ENCODE data around the gene MBTD1. TPM values are rescaled to one million over a fixed set of nuclear protein-coding genes. Genes with fewer than 3 reads are reported as not detected.

Gene MBTD1
- polyA plus RNA-seq, 2 of the 4 experiments (the other 2 are of a cell fraction) = 8.1 to 13.4 TPM

DNA sequence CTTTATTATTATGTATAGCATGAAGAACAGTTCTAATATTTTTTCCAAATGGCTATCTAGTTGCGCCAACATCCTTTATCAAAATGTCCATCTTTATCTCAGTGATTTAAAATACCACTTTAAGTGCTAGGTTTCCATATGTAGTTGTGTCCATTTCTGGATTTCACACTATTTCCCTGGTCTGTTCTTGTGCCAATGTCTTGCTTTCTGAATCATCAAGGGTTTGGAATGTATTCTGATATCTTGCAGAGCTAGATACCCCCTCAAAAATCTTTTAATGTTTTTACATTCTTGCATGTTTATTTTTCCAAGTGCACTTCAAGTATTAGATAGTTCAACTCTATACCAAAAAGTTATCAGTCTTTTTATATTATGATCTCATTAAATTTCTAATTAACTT is 14.3 kb downstream of the MBTD1 start (continued):
- TF ChIP-seq, protein P1, sequence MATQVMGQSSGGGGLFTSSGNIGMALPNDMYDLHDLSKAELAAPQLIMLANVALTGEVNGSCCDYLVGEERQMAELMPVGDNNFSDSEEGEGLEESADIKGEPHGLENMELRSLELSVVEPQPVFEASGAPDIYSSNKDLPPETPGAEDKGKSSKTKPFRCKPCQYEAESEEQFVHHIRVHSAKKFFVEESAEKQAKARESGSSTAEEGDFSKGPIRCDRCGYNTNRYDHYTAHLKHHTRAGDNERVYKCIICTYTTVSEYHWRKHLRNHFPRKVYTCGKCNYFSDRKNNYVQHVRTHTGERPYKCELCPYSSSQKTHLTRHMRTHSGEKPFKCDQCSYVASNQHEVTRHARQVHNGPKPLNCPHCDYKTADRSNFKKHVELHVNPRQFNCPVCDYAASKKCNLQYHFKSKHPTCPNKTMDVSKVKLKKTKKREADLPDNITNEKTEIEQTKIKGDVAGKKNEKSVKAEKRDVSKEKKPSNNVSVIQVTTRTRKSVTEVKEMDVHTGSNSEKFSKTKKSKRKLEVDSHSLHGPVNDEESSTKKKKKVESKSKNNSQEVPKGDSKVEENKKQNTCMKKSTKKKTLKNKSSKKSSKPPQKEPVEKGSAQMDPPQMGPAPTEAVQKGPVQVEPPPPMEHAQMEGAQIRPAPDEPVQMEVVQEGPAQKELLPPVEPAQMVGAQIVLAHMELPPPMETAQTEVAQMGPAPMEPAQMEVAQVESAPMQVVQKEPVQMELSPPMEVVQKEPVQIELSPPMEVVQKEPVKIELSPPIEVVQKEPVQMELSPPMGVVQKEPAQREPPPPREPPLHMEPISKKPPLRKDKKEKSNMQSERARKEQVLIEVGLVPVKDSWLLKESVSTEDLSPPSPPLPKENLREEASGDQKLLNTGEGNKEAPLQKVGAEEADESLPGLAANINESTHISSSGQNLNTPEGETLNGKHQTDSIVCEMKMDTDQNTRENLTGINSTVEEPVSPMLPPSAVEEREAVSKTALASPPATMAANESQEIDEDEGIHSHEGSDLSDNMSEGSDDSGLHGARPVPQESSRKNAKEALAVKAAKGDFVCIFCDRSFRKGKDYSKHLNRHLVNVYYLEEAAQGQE (IDR thresholded peaks at IDR 0.05) = no peak
- TF ChIP-seq KDM5A (IDR thresholded peaks at IDR 0.05) = no peak
- TF ChIP-seq CHD4 (IDR thresholded peaks at IDR 0.05; ENCODE audit: borderline replicate concordance) = no peak
- no peak for TF ChIP-seq JUN (IDR thresholded peaks at IDR 0.05)

DNA sequence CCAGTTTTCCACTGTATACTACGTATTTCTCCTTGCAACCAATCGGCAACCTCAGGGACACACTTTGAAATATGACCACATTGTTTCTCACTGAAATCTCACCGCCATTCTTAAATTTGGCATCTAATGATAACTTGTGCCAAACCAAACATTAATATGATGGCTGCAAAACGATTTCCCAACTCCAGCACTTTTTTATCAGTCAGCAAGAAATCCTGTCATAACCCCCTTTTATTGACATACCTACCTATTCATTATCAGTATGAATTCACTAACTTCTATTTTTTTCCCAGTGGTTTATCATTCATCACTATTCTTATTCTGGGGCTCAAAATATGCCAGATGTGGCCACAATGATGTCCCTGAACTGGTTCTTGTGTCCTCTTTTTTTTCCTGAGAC is 15.8 kb downstream of the MBTD1 start:
- FAIRE-seq = no peak
- WGBS (ENCODE audit: missing lambda C conversion rate) = 81% methylated on average over 4 of the region's 4 CpGs
- POLR2A ChIA-PET = no interaction called here

More for the DNA sequence above, 15.8 kb downstream of the MBTD1 start:
- Histone ChIP-seq H3K4me2 (no peak overlapping the region), H3K4me3 (no peak overlapping the region), H3K4me1 (peaks cover 6% of the 10 kb centered on the region; the same call in 1 of the 3 replicates), H3K9me3 (no peaks in the 10 kb centered on the region), H3K27ac (no peak overlapping the region)
- CTCF ChIA-PET = no interaction called here
- ATAC-seq = no peak
- no peak for DNase-seq (ENCODE audit: low read depth in 1 of 2, low spot score in 1 of 2)
- TF ChIP-seq, protein P2, sequence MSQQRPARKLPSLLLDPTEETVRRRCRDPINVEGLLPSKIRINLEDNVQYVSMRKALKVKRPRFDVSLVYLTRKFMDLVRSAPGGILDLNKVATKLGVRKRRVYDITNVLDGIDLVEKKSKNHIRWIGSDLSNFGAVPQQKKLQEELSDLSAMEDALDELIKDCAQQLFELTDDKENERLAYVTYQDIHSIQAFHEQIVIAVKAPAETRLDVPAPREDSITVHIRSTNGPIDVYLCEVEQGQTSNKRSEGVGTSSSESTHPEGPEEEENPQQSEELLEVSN (IDR thresholded peaks at IDR 0.05; ENCODE audit: borderline replicate concordance, low read depth) = no peak
- TF ChIP-seq, protein P1 (IDR thresholded peaks at IDR 0.05) = no peak
- TF ChIP-seq, protein P3, sequence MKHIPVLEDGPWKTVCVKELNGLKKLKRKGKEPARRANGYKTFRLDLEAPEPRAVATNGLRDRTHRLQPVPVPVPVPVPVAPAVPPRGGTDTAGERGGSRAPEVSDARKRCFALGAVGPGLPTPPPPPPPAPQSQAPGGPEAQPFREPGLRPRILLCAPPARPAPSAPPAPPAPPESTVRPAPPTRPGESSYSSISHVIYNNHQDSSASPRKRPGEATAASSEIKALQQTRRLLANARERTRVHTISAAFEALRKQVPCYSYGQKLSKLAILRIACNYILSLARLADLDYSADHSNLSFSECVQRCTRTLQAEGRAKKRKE (CRISPR knock-in tag; IDR thresholded peaks at IDR 0.05; ENCODE audit: low read depth) = no peak
- TF ChIP-seq ZSCAN20 (CRISPR knock-in tag; IDR thresholded peaks at IDR 0.05) = no peak
- no peak for TF ChIP-seq HOXB13 (CRISPR knock-in tag; IDR thresholded peaks at IDR 0.05; ENCODE audit: low read depth)
- TF ChIP-seq GATA3 (IDR thresholded peaks at IDR 0.05; ENCODE audit: borderline replicate concordance) = no peak
- no peak for TF ChIP-seq HDAC2 (IDR thresholded peaks at IDR 0.05)
- TF ChIP-seq FOXS1 (CRISPR knock-in tag; IDR thresholded peaks at IDR 0.05) = no peak
- no peak for TF ChIP-seq FOSB (CRISPR knock-in tag; IDR thresholded peaks at IDR 0.05)
- no peak for TF ChIP-seq POLR2AphosphoS2 (conservative IDR thresholded peaks at IDR 0.05; ENCODE audit: low read length)
- no peak for TF ChIP-seq RAD21 (conservative IDR thresholded peaks at IDR 0.05 in 1 of 2, IDR thresholded peaks at IDR 0.05 in 1 of 2)
- no peak for TF ChIP-seq TFCP2L1 (CRISPR knock-in tag; IDR thresholded peaks at IDR 0.05)
- TF ChIP-seq, protein P4, sequence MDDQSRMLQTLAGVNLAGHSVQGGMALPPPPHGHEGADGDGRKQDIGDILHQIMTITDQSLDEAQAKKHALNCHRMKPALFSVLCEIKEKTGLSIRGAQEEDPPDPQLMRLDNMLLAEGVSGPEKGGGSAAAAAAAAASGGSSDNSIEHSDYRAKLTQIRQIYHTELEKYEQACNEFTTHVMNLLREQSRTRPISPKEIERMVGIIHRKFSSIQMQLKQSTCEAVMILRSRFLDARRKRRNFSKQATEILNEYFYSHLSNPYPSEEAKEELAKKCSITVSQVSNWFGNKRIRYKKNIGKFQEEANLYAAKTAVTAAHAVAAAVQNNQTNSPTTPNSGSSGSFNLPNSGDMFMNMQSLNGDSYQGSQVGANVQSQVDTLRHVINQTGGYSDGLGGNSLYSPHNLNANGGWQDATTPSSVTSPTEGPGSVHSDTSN (IDR thresholded peaks at IDR 0.05) = no peak
- TF ChIP-seq KDM1A (IDR thresholded peaks at IDR 0.05; ENCODE audit: low read depth) = no peak
- TF ChIP-seq EHF (CRISPR knock-in tag; IDR thresholded peaks at IDR 0.05) = no peak
- TF ChIP-seq, protein P5, sequence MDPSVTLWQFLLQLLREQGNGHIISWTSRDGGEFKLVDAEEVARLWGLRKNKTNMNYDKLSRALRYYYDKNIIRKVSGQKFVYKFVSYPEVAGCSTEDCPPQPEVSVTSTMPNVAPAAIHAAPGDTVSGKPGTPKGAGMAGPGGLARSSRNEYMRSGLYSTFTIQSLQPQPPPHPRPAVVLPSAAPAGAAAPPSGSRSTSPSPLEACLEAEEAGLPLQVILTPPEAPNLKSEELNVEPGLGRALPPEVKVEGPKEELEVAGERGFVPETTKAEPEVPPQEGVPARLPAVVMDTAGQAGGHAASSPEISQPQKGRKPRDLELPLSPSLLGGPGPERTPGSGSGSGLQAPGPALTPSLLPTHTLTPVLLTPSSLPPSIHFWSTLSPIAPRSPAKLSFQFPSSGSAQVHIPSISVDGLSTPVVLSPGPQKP (IDR thresholded peaks at IDR 0.05; ENCODE audit: low read depth, low read length) = no peak
- no peak for TF ChIP-seq NR3C1 (IDR thresholded peaks at IDR 0.05)
